Vagina (tissue), 2 donors: Measurements from ENCODE around the gene MAST4.

ENCODE experiments used
- CTCF ChIP-seq, 3 experiments: fragments of 450-650 bp in 2 of 3; fragments of 200-600 bp in 1 of 3; sonication (generic) in 1 of 3; IDR thresholded peaks; one replicate each; pipeline ENCODE4 v1.5.1; 2017 to 2019; ENCODE audit warnings: antibody characterized with exemption in 3 of 3, mild to moderate bottlenecking in 2 of 3, moderate library complexity in 2 of 3
- POLR2A ChIP-seq, 2 donors: fragments of 450-650 bp; IDR thresholded peaks; one replicate each; pipeline ENCODE4 v1.6.1; 2017; ENCODE audit warnings: antibody characterized with exemption in 2 of 2, mild to moderate bottlenecking in 2 of 2, moderate library complexity in 2 of 2
- POLR2AphosphoS5 ChIP-seq, 2 donors: sonication (generic); formaldehyde crosslinking; IDR thresholded peaks; one replicate each; pipeline ENCODE4 v1.9.0; 2017; ENCODE audit warnings: antibody characterized with exemption in 2 of 2, mild to moderate bottlenecking in 2 of 2, low read depth in 1 of 2; ENCODE audit not compliant: insufficient read depth in 1 of 2

DNA sequence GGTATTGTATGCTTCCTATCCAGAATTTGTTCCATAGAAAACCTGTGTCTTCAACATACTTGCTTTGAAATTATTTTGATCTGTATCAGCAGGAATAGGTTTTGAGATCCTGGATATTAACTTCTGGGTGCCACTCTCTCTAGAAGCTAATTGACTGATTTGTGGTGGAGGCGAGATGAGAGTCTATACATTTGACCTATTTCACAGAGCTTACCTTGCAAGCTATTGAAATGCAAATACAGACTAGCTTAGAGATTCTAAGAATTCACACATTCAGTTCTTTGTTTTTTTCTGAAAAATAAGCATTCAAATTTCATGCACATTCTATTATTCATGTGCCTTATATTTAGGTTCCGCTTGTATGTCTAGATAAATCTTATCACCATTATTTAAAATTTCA is 246.3 kb downstream of the MAST4 start:
- TF ChIP-seq CTCF (IDR thresholded peaks at IDR 0.05) (no peak), POLR2AphosphoS5 (IDR thresholded peaks at IDR 0.05; ENCODE audit: insufficient read depth in 1 of 2, low read depth in 1 of 2) (no peak), POLR2A (IDR thresholded peaks at IDR 0.05) (no peak)
